SHP77 treated with DMSO at 0.1 percent for 48 hours (cell line): Measurements from ENCODE around the gene PHACTR2.
"Not testable (repeated sequence)": the region's sequence is repeated elsewhere in the genome, so short reads cannot be mapped to it uniquely, and the experiment has no call there.

Experiments
- DNase-seq: peaks from one replicate; lab custom pipeline; 2025; lab: John Stamatoyannopoulos, UW

PHACTR2 gene

GRCh38 chr6:143864234-143864633 is 186.5 kb downstream of the PHACTR2 start, which contains the start of gene ZC2HC1B:
Gene ZC2HC1B, plus strand, starts transcription at chr6:143864474. Its CDS starts 66 bp downstream, at chr6:143864540.
- DNase-seq = no peak

- DNase-seq = no peak
These were observed 189.5 kb downstream of the PHACTR2 start for GRCh38 chr6:143867236-143867635.

- DNase-seq = not testable (repeated sequence)
These were observed 191.0 kb downstream of the PHACTR2 start for GRCh38 chr6:143868808-143869207.

GRCh38 chr6:143871202-143871730 is 193.5 kb downstream of the PHACTR2 start:
- DNase-seq = not testable (repeated sequence)

- DNase-seq = no peak
These were observed 194.4 kb downstream of the PHACTR2 start for GRCh38 chr6:143872201-143872600.

- DNase-seq = not testable (repeated sequence)
These were observed 195.8 kb downstream of the PHACTR2 start for GRCh38 chr6:143873600-143873999.

GRCh38 chr6:143874503-143874902 is 196.7 kb downstream of the PHACTR2 start:
- not testable (repeated sequence) for DNase-seq

- no peak for DNase-seq
These were observed 200.0 kb downstream of the PHACTR2 start for GRCh38 chr6:143877584-143878271.

- no peak for DNase-seq
These were observed 200.6 kb downstream of the PHACTR2 start for GRCh38 chr6:143878272-143878760.

- no peak for DNase-seq
These were observed 202.6 kb downstream of the PHACTR2 start for GRCh38 chr6:143880412-143880811.
